ENCODE data around the gene TSKU.
A peak's percentile ranks its signal among the peaks of the same experiment; 100 is the strongest.

TSKU gene

DNA sequence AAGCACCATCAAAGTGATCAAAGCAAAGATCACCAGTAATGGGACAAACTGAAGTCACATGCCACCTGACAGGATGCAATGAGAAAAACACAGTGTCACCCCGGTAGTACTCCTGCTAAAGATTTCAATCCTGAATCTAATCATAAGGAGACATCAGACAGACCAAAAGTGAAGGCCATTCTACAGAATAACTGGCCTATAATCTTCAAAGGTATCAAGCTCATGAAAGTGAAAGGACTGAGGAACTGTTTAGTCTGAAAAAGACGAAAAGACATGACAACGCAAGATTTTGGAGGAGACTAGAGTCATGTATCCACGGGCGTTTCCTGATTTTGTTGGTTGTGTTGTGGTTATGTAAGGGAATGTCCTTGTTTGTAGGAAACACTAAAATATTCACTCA, 42.4 kb upstream of the TSKU start:
- Histone ChIP-seq H3K4me3 (no peak overlapping the region), H4K20me1 (no peaks in the 10 kb centered on the region; a peak in 1 of 22 replicates), H3K9me3 (replicated peaks in 1 of 11) (no peaks in the 10 kb centered on the region), H3K9ac (no peak overlapping the region), H3K4me1 (peaks cover 0 to 27% (median 0%) of the 10 kb centered on the region in 10 experiments; a peak in 4 of 20 replicates), H3K27ac (no peak overlapping the region), H3K27me3 (no peaks in the 10 kb centered on the region), H3K4me2 (peak overlapping the region in 2 of 11 experiments; percentile 6 to 27; a peak in 2 of 22 replicates), H3K36me3 (no peaks in the 10 kb centered on the region)
- no peak for TF ChIP-seq Cebpa-rat (IDR thresholded peaks at IDR 0.05)

DNA sequence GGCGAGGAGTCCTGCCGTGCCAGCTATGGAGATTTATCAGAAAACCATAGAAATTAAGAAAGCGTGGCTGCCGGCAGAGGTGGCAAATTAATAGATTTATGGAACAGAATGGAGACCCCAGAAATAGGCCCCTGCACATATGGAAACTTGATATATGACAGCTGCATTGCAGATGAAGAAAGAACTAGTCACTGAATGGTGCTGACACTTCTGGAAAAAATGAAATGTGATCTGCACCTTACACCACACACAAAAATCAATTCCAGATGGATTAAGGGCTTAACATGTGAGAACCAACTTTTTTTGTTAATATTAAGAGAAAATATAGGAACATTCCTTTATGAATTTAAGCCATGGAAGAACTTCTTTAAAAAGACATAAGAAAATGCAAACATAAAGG, 40.3 kb upstream of the TSKU start:
- Histone ChIP-seq H3K4me3 (no peak overlapping the region), H3K9ac (no peak overlapping the region), H3K27me3 (no peaks in the 10 kb centered on the region), H3K4me1 (peaks cover 0 to 23% (median 0%) of the 10 kb centered on the region in 10 experiments; a peak in 5 of 20 replicates), H3K9me3 (replicated peaks in 1 of 11) (no peaks in the 10 kb centered on the region), H4K20me1 (no peaks in the 10 kb centered on the region; a peak in 1 of 22 replicates), H3K36me3 (no peaks in the 10 kb centered on the region), H3K27ac (no peak overlapping the region), H3K4me2 (no peak overlapping the region)
- TF ChIP-seq Cebpa-rat (IDR thresholded peaks at IDR 0.05) = no peak

DNA sequence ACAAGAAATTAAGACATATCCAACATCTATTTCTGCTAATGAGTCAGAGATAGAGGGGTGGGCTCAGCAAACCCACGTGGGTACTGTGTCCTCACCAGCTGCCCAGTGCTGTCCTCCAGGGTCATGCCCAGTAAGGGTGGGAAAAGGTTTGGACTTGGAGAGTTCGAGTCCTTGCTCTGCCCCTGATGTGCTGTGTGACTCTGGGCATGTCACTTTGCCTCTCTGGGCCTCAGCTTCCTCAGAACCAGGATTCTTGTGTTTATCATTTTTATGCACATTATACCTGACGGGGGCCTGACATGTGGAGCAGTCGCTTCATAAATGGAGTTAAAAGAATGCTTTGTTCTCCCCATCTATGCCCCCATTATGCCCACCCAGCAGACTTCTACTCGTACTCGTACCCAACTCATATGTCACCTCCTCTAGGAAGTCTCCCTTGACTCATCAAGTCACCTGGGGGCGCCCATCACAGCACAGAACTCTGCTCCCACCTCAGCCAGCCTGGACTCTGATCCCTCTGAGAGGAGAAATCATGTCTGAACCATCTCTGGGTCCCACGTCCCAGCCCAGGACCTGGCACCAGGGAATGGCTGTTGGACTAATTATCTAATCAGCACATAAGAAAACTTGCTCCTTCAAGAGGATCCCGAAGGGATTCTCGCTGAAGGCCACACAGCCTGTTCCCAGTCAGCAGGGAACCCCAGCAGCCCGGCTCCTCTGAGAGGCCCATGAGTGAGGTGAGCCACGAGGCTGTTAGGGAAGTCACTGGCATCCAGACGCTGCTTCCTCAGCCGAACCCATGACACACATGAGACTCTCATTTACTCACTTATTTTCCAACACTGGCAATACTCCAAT, 38.7 kb upstream of the TSKU start:
- no peaks in the 10 kb centered on the region for H3K36me3 ChIP-seq
- H3K27ac ChIP-seq = no peak overlapping the region
- H3K9ac ChIP-seq = no peak overlapping the region
- H4K20me1 ChIP-seq = no peaks in the 10 kb centered on the region; a peak in 1 of 22 replicates
- no peak overlapping the region for H3K4me3 ChIP-seq
- H3K4me1 ChIP-seq = peaks cover 0 to 19% (median 0%) of the 10 kb centered on the region in 10 experiments; a peak in 5 of 20 replicates
- H3K27me3 ChIP-seq = no peaks in the 10 kb centered on the region
- no peak for TF ChIP-seq Cebpa-rat (IDR thresholded peaks at IDR 0.05)
- H3K4me2 ChIP-seq = peak overlapping the region in 2 of 11 experiments; percentile 34 to 63; a peak in 4 of 22 replicates
- H3K9me3 ChIP-seq (replicated peaks in 1 of 11) = no peaks in the 10 kb centered on the region

DNA sequence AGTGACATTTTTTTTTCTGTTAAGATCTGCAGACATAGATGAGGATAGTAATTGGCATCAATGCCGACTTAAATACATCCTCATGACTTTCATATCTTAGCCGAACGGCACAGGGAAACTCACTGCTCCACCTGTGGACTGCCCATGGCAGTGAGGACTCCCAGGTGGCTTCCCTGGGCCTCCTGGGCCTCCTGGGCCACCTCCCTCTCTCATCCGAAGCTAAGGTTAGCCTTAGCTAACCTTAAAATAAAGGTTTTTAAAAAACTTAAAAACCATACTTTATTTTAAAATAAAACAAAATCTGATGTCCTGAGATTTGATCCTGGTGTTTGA, 38.1 kb upstream of the TSKU start:
- H3K27ac ChIP-seq = no peak overlapping the region
- no peaks in the 10 kb centered on the region for H3K27me3 ChIP-seq
- no peaks in the 10 kb centered on the region; a peak in 1 of 22 replicates for H4K20me1 ChIP-seq
- H3K4me2 ChIP-seq = peak overlapping the region in 2 of 11 experiments; percentile 34 to 63; a peak in 3 of 22 replicates
- H3K9ac ChIP-seq = no peak overlapping the region
- H3K4me3 ChIP-seq = no peak overlapping the region
- no peaks in the 10 kb centered on the region for H3K36me3 ChIP-seq
- peaks cover 0 to 19% (median 0%) of the 10 kb centered on the region in 10 experiments; a peak in 5 of 20 replicates for H3K4me1 ChIP-seq
- H3K9me3 ChIP-seq (replicated peaks in 1 of 11) = no peaks in the 10 kb centered on the region
- TF ChIP-seq Cebpa-rat (IDR thresholded peaks at IDR 0.05) = no peak

DNA sequence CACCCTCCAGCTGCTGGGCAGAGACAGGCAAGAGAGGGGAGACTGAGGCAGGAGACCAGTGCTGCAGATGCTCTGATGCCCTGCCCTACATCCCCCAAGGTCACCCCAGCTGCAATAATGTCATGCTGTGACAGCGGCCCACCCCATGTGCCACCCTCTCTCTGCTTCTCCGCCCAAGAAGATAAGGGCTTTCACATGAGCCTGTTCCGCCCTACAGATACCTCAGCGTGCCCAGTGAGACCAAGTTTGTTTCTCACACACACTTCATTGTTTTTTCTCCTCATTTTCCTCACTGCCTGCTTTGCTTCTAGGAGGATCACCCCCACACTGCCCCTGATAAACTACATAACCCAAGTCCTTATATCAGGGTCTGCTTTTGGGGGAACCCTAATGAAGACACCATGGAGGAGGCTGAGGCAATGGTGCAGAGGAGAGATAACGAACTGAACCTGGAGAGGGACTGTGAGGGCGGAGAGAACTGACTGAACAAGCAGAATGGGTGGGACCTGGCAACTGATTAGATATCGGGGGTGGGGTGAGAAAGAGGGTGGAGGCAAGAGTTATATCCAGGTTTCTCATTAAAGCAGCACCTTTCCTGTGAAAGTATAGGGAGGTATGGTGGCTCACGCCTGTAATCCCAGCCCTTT, 37.5 kb upstream of the TSKU start:
- H3K4me3 ChIP-seq = no peak overlapping the region

DNA sequence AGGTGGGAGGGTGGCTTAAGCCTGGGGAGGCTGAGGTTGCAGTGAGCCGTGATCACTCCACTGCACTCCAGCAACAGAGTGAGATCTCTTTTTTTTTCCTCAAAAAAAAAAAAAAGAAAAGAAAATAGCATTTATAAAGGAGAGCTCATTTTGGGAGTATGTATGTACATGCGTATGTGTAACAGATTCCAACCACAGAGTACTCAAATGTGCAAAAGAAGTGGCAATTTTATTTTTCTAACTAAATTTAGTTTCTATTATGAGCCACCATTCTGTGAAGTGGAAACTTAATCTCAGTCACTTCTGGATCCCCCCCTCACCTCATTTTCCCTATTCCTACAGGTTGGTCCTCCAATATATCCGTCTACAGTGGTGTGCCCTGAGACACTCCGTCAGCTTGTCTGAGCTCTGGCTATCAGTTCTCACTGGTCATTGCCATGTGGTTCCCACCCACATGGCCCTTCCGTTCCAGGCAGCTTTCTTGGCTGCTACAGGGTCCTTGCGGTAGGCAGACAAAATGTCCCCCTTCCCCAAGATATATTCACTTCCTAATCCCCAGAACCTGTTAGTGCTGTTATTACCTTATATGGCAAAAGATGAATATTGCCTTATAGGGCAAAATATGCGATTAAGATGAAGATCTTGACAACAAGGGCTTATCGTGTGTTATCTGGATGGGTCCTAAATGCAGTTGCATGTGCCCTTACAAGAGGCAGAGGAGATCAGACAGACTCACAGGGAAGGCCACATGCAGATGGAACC, 35.8 kb upstream of the TSKU start:
- Histone ChIP-seq H3K27me3 (no peaks in the 10 kb centered on the region), H3K36me3 (no peaks in the 10 kb centered on the region), H3K27ac (no peak overlapping the region), H3K9ac (no peak overlapping the region), H3K9me3 (replicated peaks in 1 of 11) (no peaks in the 10 kb centered on the region), H4K20me1 (no peaks in the 10 kb centered on the region; a peak in 1 of 22 replicates), H3K4me2 (no peak overlapping the region), H3K4me1 (peaks cover 0 to 14% (median 0%) of the 10 kb centered on the region in 10 experiments; a peak in 4 of 20 replicates), H3K4me3 (no peak overlapping the region)
- TF ChIP-seq Cebpa-rat (IDR thresholded peaks at IDR 0.05) = no peak

More for the DNA sequence above, 37.5 kb upstream of the TSKU start:
- Histone ChIP-seq H3K27me3 (no peaks in the 10 kb centered on the region), H3K36me3 (no peaks in the 10 kb centered on the region), H3K27ac (no peak overlapping the region), H4K20me1 (no peaks in the 10 kb centered on the region; a peak in 1 of 22 replicates), H3K4me2 (peak overlapping the region in 1 of 11 experiments; percentile 63; a peak in 2 of 22 replicates), H3K9ac (no peak overlapping the region), H3K4me1 (peaks cover 0 to 16% (median 0%) of the 10 kb centered on the region in 10 experiments; a peak in 5 of 20 replicates), H3K9me3 (replicated peaks in 1 of 11) (no peaks in the 10 kb centered on the region)
- no peak for TF ChIP-seq Cebpa-rat (IDR thresholded peaks at IDR 0.05)

DNA sequence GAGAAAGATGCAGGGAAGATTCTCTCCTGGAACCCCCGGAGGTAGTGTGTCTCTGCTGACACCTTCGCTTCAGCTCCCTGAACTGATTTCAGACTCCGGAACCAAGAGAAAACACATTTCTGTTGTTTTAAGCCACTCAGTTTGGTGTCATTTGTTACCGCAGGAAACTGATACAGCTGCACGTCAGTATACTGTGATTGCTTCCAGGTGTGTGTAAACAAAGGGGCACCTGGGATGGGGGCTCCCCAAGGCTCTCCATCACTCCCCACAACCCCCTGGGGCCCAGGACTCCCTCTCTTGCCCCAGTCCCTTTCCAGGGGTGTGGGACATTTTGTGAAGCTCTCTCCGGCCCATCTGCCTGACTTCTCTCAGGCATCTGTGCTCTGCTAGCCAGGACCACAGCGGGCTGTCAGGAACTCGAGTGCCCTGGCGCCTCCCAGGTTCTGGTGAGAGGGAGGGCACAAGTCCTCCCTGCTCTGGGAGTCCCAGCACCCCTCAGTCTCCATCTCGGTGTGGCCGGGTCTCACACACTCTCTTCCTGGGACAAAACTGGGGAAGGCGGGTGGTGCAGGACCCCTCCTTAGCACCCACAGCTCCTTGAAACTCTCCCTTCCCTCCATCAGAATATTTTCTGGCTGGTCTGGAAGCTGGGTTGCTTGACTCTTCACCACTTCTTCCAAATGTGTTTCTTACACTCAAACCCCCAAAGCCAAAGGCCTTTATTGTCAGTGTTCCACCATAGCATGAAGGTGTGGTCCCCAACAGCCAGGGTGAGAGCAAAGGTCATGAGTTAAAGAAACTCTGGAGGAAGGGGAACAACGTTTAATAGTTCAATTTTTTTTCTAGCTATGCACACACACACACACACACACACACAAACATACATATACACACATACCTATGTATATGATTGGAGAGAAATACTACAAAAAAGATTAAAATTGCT, 35.0 kb upstream of the TSKU start:
- Histone ChIP-seq H3K27ac (no peak overlapping the region), H3K4me1 (peaks cover 0 to 14% (median 0%) of the 10 kb centered on the region in 10 experiments; a peak in 5 of 20 replicates), H3K27me3 (no peaks in the 10 kb centered on the region), H3K9me3 (replicated peaks in 1 of 11) (no peaks in the 10 kb centered on the region), H3K4me3 (no peak overlapping the region), H3K9ac (no peak overlapping the region), H4K20me1 (no peaks in the 10 kb centered on the region; a peak in 1 of 22 replicates), H3K36me3 (no peaks in the 10 kb centered on the region), H3K4me2 (no peak overlapping the region)
- no peak for TF ChIP-seq Cebpa-rat (IDR thresholded peaks at IDR 0.05)

DNA sequence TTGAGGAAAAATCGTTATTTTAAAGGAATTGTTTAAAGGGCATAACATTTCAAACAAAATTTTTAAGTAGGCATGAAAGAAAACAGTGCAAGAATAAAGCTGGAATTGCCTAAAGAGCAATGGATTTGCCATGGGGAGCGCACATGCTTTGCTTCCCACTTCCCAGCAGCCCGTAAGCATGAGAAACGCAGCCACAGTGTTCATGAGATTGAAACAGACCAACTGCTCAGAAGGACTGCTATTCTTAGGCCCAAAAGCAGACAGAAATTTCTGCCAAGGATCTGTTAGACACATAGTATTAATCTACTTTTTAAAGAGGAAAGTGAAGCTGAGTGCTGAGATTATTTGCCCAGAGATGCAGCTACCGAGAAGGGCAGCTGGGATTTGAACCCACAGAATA, 34.2 kb upstream of the TSKU start:
- no peak overlapping the region for H3K27ac ChIP-seq
- H3K4me2 ChIP-seq = no peak overlapping the region
- no peaks in the 10 kb centered on the region; a peak in 1 of 22 replicates for H4K20me1 ChIP-seq
- peaks cover 0 to 14% (median 0%) of the 10 kb centered on the region in 10 experiments; a peak in 5 of 20 replicates for H3K4me1 ChIP-seq
- no peaks in the 10 kb centered on the region for H3K9me3 ChIP-seq (replicated peaks in 1 of 11)
- no peaks in the 10 kb centered on the region for H3K27me3 ChIP-seq
- H3K36me3 ChIP-seq = no peaks in the 10 kb centered on the region
- no peak overlapping the region for H3K4me3 ChIP-seq
- no peak overlapping the region for H3K9ac ChIP-seq
- no peak for TF ChIP-seq Cebpa-rat (IDR thresholded peaks at IDR 0.05)

Data from BLaER1 treated with 17β-estradiol and CSF1 and Interleukin-3, amounts not matched to agents 10 nM and 100 nM (cell line).